NCI-H2107 (cell line): Measurements from ENCODE around the gene TGM2.

Source experiments
- DNase-seq: peaks from one replicate; lab custom pipeline; 2025; lab: John Stamatoyannopoulos, UW

Gene TGM2

DNA sequence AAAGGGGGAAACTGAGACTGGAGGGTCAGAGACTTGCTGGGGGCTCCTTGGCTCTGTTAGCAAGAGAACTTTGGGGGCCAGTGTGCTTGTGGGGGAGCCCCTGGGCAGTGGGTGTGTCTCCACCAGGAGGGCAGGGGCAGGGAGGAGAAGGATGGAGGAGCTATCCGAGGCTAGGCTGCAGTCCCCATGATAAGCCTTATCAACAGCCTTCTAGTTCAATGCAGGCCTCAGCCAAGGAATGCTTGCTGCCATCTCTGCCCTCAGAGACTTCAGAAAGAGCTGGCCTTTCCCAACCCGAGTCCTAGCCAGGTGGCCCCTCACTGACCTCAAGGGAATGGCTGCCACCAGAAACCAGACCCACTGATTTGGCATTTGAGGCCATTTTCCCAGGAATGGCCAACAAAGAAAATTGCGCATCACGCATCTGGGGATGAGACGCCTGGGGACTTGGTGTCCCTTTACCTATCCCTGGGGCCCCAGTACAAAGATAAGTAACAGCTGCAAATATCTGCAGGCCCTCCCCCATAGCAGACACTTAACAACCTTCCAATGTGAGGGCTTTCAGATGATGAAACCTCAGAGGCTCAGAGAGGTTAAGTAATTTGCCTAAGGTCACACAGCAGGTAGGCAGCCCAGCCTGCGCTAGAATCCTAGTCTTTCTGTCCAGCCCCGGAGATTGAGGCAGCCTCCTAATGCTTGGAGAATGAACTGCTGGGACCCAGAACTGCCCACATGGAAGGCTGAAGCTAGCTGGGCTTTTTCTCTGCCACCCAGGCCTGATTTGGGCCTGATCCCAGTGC, 4.9 kb downstream of the TGM2 start:
- DNase-seq, result no peak

DNA sequence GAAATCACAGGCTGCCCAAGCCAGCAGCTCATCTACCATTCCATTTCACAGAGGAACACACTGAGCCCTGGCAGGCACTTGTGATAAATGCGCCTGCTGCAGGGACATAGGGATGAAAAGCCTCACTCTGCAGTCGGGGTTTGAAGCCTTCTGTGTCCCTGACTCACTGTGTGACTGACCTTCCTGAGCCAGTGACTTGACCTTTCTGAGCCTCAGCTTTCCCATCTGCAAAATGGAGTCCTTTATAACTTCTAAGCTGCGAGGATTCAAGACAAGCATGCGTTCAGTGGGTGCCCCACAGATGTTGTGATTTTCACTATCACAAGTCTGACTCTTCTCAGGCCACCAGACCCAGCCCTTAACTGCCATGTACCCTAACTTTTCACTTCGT, 5.5 kb downstream of the TGM2 start:
- no peak for DNase-seq

DNA sequence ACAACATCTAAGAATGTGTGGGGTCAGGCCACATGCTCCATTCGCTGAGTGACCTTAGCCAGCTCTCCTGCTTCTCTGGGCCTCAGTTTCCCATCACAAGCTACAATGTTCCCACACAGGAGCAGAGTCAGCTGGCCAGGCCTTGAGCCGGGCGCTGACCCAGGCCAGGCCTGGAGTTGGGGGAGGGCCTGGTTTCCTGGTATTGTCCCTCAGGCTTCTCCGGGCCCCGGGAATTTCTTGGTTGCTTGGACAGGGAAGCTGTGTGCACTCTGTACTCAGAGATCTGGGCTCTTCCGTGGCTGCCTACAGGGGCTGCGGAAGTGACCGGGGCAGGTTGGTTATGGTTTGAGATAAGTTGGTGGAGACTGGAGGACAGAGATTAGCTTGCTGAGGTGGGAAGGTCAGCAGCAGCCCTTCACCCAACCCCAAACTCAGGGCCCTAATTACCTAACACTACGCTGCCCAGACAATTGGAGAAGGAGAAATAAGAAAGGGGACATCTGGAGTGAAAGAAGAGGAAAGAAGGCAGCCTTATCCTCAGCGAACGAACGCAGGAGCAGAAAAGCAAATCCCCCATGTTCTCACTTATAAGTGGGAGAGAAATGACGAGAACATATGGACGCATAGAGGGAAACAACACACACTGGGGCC, 6.2 kb downstream of the TGM2 start:
- DNase-seq, result no peak

DNA sequence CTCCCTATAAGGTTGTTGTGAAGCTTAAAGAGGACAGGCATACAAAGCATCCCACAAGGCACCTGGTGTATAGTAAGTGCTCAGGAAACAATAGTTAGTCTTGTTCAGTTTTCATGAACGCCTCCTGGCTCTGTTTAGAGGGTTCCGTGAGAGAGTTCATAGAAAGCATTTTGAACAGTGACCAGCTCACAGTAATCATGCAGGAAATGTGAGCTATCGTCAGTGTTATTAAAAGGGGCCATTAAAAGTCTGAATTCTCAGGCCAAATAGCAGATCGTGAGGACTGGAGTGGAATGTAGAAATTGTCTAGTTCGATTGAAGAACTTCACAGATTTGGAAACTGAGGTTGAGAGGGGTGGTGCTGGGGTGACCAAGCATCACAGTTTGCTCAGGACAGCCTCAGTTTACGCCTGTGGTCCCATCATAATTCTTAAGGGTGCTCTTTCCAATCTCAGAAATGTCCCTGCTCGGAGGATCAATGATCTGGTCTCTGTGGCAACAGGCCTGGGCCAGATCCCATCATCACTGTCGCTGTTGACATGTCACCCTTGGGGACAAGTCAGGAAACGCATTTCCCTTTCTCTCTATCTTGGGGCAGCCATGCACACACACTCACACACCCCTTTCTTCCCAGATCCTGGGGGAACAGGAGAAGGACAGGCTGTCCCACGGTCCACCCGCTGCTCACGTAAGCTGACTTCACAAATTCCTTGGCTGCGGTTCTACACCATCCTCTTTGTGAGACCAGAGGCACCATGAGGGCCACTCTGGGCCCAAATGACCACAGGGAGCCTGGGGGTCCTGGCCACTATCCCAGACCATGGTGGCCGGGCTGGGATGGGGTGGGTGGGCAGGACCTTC, 7.2 kb downstream of the TGM2 start:
- DNase-seq, result no peak

DNA sequence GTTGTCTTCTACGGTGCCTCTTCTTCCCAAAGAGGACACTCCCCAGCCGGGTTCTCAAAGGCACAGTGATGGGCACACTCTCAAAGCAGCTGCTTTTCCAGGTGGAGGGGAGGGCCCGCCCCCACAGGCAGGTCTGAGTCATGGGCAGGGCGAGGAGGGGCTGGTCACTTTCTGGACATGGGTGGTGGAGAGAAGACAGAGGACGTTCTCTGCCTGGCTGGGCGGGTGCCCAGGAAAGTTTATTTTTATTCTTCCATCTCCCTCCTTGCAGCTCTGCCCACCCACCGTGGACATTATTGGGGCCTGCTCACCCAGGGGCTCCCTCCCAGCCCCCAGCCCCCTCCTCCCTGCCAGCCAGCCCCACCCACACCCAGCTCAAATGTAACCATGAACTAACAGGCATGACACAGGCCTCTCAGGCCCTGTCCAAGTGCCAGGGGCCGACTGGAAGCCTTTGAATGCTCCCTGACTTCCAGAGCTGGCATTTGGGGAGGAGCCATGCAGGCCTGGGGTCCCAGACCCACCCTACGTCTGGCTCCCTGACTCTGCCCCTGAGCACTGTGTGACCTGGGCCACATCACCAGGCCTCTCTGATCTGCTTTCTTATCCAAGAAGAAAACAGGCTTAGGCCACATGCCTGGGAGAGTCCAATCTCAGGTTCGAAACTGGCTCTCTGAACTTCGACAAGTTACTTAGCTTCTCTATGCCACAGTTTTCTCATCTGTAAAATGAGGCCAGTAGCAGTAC, 8.0 kb downstream of the TGM2 start:
- no peak for DNase-seq

DNA sequence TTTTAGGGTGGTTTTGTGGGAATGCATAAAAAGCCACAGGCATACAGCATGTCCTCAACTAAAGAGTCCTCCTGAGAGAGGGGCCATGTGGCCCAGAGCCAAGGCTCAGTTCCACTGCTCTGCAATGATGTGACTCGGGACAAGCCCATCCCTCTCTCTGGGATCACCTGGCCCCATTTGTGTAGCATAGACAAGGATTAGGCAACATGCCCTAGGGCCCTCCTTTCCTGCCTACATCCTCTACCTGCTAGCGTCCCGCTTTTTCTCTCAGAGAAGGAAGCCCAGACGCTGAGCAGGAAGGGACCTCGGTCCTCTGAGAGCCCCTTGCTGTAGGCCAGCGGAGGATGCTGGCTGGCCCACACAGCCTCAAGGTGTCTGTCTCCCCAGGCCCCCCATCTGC, 8.8 kb downstream of the TGM2 start:
- DNase-seq, result no peak

DNA sequence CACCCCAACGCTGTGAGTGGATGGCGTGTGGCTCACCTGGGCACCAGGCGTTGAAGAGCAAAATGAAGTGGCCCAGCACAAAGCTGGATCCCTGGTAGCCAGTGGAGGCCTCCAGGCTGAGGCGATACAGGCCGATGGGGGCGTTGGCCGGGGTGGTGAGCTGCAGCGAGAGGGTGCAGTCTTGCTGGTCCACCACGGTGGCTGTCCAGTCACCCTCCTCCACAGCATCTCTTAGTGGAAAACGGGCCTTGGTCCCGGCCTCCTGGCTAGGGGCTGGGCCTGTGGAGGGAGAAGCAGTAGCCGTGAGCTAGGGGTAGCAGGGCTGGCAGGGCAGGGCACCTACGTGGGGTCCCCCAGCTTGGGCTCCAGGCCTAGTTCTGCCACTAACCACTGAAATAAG, 9.3 kb downstream of the TGM2 start:
- DNase-seq, result no peak

DNA sequence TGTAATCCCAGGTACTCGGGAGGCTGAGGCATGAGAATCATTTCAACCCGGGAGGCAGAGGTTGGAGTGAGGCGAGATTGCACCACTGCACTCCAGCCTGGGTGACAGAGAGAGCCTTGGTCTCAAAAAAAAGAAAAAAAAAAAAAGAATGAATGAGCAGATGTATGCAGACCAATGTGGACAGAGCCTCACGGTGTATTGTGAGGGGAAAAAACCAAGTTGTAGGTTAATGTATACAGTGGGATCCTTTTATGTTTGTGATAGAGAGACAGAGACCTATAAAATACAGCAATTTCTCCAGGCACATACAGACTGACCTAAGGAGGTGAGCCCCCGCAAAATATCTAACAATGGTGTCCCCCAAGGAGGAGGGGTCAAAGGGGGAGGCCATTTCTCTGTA, 11.7 kb downstream of the TGM2 start:
- no peak for DNase-seq

DNA sequence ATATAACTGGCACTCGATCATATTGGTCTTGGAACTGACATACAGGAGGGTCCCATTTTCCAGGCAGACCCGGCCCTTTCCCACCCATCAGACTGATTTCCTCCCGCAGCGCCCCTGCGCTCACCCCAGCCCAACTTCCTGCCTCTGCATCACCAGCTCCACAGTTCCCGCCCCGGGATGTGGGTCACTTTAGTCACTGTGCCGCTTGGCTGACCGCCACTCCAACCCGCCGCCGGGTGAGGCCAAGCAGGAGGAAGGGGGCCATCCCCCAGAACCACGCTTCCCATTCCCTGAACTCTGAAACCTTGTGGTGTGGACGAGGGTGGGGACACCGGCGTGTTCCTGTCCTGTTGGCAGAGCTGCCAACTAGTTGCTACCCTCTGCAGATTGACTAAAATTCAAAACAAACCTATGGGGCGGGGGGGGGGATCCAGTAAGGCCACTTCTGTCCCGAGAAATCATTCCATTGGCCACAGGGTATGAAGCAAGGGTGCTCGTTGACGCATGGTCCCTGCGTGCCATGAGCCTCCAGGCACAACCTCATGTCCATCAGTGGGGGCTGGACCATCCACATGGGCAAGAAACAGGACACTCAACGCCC, 12.3 kb downstream of the TGM2 start:
- DNase-seq, result no peak

DNA sequence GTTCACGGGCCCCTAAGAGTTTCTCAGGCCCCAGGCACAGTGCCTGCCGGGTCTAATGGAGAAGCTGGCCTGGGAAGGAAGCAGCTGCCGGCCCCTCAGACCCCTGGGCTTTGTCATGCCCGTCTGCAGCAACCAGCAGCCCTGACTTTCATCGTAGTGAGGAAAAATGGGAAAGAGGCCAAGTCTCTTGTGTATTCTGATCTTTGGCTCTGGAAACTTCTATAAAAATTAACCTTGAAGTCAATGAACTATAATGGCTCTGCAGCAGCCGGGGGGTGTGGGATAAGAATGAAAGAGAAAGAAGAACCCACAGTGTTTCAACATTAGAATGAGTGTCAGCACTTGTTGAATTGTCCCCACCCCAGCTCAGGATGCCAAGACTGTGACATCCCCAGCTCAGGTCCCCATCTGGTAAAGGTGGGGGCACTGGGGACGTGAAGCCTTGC, 12.9 kb downstream of the TGM2 start:
- DNase-seq, result no peak

DNA sequence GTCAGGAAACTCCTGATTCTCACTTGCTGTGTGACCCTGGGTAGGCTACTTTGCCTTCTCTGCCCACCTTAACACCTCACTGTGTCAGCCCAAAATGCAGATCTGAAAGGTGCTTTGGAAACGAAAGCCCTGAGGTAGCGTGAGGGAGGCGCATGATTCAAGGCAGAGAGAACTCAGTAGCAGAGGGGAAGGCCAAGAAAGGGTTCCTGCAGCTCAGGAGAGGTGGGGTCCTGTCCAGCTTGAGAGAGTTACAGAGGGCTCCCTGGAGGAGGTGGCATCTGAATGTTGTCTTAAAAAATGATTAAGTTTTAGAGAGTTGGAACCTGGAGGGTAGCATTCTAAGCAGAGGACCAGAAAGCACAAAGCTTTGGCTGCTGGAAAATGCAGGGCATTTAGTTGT, 13.6 kb downstream of the TGM2 start:
- DNase-seq, result no peak

DNA sequence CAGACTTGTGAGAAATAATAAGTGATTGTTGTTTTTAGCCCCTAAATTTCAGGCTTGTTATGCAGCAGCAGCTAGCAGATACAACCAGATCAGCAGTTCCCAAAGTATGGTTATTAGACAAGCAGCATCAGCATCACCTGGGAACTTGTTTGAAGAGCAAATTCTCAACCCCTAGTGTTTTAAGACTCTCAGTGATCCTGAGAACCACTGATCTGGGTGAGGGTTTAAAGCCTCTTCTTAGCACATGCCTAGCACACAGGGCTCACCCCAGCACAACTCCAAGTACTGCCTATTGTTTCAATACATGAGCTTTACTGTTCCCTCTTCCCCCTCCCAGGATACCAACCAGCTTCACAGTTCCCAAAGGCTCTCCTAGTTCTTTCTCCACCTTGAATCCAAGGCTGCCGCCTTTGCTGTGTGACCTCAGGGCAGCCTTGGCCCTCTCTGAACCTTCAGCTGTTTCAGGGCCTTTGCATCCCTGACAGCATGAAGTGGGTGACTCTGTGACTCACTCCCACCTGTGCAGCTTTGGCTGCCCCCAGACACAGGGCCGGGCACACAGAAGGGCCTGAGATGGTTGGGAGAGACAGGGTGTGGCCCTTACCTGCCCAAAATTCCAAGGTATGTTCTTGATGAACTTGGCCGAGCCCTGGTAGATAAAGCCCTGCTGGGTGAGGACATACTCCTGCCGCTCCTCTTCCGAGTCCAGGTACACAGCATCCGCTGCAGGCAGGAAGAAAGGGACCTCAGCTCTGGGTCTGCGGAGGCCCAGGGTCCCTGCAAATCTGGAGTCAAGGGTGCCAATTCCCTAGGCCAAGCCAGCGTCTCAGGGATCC, 14.5 kb downstream of the TGM2 start:
- no peak for DNase-seq

DNA sequence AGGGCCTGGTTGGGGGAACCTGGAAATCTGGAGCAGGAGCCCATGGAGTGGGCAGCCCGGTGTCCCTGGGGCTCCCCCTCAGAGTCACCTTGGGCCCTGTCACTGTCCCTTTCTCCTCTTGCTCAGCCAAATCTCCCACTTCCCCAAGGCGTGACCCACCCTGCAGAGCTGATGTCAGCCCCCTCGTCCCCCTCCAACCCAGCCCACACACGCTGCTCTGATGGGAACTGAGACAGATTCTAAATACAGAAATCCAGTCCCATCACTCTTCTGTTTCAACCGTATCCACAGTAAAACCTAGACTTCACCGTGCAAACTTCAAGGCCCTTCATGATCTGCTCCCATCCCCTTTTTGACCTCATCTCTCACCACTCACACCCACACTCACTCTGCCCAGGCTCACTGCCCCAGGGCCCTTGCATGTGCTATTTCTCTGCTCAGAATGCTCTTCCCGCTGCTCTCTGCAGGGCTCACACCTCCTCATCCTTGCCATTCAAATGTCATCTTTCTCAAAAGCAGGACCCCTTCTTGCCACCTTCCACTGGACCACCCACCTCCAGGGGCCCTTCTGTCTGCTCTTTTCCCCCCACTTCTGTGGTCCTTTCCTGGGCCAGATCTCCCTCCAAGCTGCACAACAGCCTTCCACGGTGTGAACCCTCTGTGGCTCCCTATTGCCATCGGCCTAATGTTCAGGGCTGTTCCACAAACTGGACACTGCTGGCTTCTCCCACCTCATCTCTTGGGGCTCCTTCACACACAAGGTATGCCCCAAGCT, 16.6 kb downstream of the TGM2 start:
- DNase-seq, result no peak

DNA sequence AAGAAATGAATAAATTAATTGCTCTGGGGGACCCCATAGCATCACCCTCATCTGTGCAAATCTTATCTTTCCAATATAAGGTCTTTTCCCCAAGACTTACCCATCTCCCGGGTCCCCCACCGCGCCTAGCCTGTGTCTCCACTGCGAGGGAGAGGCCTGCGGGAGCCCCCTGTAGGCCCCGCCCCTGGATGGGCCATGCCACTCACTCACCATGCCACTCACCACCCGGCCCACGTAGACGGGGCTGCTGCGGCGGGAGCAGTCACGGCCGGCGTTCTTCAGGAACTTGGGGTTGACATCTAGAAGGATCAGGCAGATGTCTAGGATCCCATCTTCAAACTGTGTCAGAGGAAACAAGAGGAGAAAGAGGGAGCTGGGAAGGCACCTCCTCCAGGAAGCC, 17.3 kb downstream of the TGM2 start:
- no peak for DNase-seq

DNA sequence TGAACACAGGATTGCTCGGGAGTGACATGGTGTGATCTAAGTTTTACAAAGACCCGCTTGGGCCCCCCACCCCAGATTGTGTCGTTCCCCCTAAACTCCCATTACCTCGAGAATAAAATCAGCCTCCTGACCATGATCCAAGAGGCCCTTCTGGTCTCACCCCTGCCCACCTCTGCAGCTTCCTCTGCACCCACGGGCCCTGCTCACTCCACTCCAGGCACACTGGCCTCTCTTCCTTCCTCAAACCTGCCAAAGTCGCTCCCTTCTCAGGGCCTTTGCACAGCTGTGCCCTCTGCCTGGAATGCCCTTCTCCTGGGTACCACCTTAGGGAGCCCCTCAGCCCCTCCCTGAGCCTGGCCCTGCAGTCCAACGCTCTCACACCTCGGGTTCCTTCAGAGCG, 17.9 kb downstream of the TGM2 start:
- DNase-seq, result no peak

DNA sequence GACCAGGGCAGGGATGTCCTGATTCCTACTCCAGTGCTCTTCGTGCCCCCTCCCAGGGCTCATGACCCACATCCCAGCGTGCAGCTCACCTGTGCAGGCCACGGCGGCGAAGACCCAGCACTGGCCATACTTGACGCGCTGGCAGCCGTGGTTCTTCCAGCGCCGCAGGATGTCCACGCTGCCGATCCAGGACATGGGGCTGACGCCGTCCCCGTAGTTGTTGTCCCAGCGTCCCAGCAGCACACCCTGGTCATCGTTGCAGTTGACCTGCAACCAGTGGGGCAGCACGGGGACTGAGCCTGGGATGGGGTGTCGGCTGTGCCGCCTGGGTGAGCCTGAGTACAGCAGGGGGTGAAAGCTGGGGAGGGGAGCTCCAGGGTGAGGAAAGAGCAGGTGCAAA, 18.4 kb downstream of the TGM2 start:
- DNase-seq, result no peak

DNA sequence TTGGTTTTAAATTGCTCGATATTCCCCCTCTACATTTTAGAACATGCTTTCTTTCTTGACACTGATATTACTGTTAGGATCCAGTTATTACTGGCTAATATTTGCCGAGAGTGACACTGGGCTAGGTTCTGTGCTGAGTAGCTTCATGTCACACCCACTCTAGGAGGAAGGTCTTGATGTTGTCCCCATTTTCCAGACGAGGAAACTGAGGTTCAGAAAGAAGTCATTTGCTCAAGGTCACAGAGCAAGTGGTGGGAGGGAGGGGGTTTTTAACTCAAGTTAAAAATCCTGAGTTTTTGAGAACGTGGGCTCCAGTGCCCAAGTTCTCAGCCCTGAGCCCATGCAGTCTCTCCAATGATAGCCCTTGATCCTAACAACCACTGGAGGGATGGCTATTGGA, 18.9 kb downstream of the TGM2 start:
- DNase-seq, result no peak

DNA sequence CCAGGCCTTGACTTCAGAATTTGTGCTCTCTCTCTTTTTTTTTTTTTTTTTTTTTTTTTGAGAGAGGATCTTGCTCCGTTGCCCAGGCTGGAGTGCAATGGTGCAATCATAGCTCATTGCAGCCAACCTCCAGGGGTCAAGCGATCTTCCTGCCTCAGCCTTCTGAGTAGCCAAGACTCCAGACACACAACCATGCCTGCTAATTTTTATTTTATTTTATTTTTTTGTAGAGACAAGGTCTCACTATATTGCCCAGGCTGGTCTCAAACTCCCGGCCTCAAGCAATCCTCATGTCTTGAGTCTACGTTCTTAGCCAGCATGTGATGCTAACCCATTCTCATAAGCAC, 19.4 kb downstream of the TGM2 start:
- no peak for DNase-seq

DNA sequence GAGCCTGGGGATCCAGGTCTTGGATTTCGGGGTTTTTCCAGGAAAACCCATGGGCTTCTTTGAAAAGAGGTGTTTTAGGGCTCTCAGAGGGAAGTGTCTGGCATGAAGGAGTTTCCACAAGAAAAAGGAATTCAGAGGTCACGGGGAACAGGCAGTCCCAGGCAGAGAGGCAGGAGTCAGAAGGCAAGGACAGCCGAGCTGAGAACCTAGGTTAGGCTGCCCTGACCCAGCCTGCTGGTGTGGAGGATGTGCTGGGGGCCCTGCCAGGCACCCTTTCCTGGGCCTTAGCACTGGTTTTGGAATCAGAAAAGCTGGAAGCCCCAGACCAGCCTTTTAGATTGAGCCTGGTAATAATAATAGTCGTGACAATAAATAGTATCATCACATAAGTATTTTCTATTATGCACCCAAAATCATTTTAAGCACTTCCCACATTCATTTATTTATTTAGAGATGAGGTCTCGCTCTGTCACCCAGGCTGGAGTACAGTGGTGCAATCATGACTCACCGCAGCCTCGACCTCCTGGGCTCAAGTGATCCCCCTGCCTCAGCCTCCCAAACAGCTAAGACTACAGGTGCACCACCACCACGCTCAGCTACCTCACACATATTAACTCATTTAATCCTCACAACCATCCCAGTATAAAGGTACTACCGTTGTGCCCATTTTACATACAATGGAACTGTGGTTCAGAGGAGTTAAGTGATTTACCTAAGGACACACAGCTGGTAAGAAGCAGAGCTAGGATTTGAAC, 19.9 kb downstream of the TGM2 start:
- no peak for DNase-seq

DNA sequence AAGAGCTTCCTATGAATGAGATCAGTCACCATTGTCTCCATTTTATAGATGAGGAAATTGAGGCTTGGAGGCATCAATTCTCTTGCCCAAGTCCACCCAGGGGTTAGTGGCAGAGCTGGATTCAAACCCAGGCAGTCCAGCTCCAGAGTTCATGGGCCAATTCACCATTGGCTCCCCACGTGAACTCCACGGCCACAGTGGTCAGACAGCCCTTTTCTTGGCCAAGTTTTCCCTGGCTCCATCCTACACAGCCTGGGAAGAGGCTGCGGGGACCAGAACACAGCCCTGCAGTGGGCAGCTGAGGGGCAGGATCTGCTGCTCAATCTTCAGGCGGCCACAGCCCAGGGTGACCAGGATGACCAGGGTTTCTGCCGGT, 20.5 kb downstream of the TGM2 start:
- no peak for DNase-seq
